ENCODE data around the gene SYF2. TPM values are rescaled to one million over a fixed set of nuclear protein-coding genes. Genes with fewer than 3 reads are reported as not detected.

The SYF2 gene
- total and polyA plus RNA-seq, 2 of the 13 experiments (the other 11 are each of a cell fraction or from before 2014, with no cell fraction given): 17.8 to 34.1 TPM

DNA sequence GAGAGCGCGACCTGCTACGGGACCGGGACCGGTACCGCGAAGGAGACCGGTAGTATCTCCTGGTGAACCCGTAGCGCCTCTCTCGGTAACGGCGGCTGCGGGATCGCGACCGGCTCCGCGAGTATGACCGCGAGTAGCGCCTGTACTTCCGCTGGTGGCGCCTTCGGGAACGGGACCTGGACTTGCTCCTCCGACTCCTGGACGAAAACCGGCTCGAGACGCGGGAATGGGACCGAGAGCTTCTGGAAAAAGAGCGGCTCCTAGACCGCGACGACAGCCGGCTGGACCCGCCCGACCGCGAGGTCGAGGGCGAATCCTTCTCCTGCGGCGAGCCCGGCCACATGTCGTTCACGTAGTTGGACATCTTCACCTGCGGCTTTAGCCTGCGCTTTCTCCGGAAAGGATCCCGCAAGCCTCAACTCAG lies 14.3 kb upstream of the SYF2 start (continued):
- no peak for TF ChIP-seq HCFC1 (IDR thresholded peaks at IDR 0.05; ENCODE audit: low read depth, low read length)
- no peak for TF ChIP-seq ISL2 (CRISPR knock-in tag; IDR thresholded peaks at IDR 0.05)
- TF ChIP-seq ZNF180 (CRISPR knock-in tag; IDR thresholded peaks at IDR 0.05; ENCODE audit: borderline replicate concordance, low read depth): no peak
- TF ChIP-seq, protein P1, sequence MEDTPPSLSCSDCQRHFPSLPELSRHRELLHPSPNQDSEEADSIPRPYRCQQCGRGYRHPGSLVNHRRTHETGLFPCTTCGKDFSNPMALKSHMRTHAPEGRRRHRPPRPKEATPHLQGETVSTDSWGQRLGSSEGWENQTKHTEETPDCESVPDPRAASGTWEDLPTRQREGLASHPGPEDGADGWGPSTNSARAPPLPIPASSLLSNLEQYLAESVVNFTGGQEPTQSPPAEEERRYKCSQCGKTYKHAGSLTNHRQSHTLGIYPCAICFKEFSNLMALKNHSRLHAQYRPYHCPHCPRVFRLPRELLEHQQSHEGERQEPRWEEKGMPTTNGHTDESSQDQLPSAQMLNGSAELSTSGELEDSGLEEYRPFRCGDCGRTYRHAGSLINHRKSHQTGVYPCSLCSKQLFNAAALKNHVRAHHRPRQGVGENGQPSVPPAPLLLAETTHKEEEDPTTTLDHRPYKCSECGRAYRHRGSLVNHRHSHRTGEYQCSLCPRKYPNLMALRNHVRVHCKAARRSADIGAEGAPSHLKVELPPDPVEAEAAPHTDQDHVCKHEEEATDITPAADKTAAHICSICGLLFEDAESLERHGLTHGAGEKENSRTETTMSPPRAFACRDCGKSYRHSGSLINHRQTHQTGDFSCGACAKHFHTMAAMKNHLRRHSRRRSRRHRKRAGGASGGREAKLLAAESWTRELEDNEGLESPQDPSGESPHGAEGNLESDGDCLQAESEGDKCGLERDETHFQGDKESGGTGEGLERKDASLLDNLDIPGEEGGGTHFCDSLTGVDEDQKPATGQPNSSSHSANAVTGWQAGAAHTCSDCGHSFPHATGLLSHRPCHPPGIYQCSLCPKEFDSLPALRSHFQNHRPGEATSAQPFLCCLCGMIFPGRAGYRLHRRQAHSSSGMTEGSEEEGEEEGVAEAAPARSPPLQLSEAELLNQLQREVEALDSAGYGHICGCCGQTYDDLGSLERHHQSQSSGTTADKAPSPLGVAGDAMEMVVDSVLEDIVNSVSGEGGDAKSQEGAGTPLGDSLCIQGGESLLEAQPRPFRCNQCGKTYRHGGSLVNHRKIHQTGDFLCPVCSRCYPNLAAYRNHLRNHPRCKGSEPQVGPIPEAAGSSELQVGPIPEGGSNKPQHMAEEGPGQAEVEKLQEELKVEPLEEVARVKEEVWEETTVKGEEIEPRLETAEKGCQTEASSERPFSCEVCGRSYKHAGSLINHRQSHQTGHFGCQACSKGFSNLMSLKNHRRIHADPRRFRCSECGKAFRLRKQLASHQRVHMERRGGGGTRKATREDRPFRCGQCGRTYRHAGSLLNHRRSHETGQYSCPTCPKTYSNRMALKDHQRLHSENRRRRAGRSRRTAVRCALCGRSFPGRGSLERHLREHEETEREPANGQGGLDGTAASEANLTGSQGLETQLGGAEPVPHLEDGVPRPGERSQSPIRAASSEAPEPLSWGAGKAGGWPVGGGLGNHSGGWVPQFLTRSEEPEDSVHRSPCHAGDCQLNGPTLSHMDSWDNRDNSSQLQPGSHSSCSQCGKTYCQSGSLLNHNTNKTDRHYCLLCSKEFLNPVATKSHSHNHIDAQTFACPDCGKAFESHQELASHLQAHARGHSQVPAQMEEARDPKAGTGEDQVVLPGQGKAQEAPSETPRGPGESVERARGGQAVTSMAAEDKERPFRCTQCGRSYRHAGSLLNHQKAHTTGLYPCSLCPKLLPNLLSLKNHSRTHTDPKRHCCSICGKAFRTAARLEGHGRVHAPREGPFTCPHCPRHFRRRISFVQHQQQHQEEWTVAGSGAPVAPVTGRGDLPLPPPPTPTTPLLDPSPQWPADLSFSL (CRISPR knock-in tag; IDR thresholded peaks at IDR 0.05): no peak
- peak; percentile 31; the same call in 1 of the 2 replicates for TF ChIP-seq ZNF782 (CRISPR knock-in tag; IDR thresholded peaks at IDR 0.05; ENCODE audit: borderline replicate concordance)
- no peak for TF ChIP-seq ZBTB42 (CRISPR knock-in tag; IDR thresholded peaks at IDR 0.05)
- TF ChIP-seq ZNF878 (CRISPR knock-in tag; IDR thresholded peaks at IDR 0.05): no peak
- TF ChIP-seq RFX1 (IDR thresholded peaks at IDR 0.05): no peak
- TF ChIP-seq, protein P2, sequence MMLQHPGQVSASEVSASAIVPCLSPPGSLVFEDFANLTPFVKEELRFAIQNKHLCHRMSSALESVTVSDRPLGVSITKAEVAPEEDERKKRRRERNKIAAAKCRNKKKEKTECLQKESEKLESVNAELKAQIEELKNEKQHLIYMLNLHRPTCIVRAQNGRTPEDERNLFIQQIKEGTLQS (CRISPR knock-in tag; IDR thresholded peaks at IDR 0.05): no peak
- TF ChIP-seq, protein P3, sequence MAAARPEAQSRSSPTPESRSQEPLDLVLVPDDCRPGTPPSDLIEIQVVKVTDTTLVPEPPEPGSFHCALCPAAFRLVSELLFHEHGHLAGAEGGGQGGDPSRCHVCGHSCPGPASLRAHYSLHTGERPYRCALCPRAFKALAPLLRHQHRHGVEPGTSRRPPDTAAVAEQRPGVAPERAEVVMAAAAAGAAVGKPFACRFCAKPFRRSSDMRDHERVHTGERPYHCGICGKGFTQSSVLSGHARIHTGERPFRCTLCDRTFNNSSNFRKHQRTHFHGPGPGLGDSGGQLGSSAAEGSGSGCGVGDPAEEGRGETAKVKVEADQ (CRISPR knock-in tag; IDR thresholded peaks at IDR 0.05; ENCODE audit: borderline replicate concordance): 0 out of 2 replicates have a peak, but pooled peaks have one; percentile 5
- TF ChIP-seq ZNF282 (IDR thresholded peaks at IDR 0.05; ENCODE audit: partially characterized antibody): no peak
- no peak for TF ChIP-seq ZNF569 (CRISPR knock-in tag; IDR thresholded peaks at IDR 0.05; ENCODE audit: borderline replicate concordance)
- TF ChIP-seq, protein P4, sequence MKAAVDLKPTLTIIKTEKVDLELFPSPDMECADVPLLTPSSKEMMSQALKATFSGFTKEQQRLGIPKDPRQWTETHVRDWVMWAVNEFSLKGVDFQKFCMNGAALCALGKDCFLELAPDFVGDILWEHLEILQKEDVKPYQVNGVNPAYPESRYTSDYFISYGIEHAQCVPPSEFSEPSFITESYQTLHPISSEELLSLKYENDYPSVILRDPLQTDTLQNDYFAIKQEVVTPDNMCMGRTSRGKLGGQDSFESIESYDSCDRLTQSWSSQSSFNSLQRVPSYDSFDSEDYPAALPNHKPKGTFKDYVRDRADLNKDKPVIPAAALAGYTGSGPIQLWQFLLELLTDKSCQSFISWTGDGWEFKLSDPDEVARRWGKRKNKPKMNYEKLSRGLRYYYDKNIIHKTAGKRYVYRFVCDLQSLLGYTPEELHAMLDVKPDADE (CRISPR knock-in tag; IDR thresholded peaks at IDR 0.05): no peak
- no peak for TF ChIP-seq GMEB1 (CRISPR knock-in tag; IDR thresholded peaks at IDR 0.05; ENCODE audit: borderline replicate concordance)
- 0 out of 2 replicates have a peak, but pooled peaks have one; percentile 28 for TF ChIP-seq ZNF790 (CRISPR knock-in tag; IDR thresholded peaks at IDR 0.05; ENCODE audit: borderline replicate concordance)
- no peak for TF ChIP-seq ATF7 (IDR thresholded peaks at IDR 0.05)
- TF ChIP-seq ATF7 (CRISPR knock-in tag; IDR thresholded peaks at IDR 0.05): no peak
- no peak for TF ChIP-seq NR2F6 (IDR thresholded peaks at IDR 0.05)
- TF ChIP-seq NR2F6 (CRISPR knock-in tag; IDR thresholded peaks at IDR 0.05): no peak
- TF ChIP-seq TAF15 (IDR thresholded peaks at IDR 0.05; ENCODE audit: low read depth, low read length, poor library complexity, severe bottlenecking): peak; percentile 3
- no peak for TF ChIP-seq ZNF567 (CRISPR knock-in tag; IDR thresholded peaks at IDR 0.05; ENCODE audit: borderline replicate concordance)

Data from HepG2 (cell line).